Measurements from ENCODE around the gene CTTN. TPM values are rescaled to one million over a fixed set of nuclear protein-coding genes. Genes with fewer than 3 reads are reported as not detected.
A peak's percentile ranks its signal among the peaks of the same experiment; 100 is the strongest.
"Not testable (repeated sequence)": the region's sequence is repeated elsewhere in the genome, so short reads cannot be mapped to it uniquely, and the experiment has no call there.

The CTTN gene
- total RNA-seq, 1 donor from 2014 or later: 307 TPM

DNA sequence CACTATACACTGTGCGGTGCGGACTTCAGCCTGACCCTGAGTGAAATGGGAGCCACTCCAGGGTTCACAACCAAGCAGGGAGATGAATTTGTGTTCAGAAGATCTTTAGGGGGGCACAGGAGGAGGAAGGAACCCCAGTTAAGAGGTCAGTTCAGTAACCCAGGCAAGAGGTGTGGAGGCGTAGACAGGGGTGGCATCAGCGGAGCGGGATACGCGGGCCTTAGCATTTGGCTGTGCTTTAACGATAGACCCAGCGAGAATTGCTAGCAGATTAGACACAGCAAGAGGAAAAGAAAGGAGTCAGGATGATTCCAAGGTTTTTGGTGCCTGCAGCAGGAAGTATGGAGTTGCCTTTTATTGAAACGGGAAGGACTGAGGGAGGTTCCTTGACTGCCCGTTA lies 46.8 kb downstream of the CTTN start:
- Mint-ChIP-seq H3K27me3 (ENCODE audit: low read depth) (no peaks in the 10 kb centered on the region), H3K4me1 (ENCODE audit: low read depth) (no peaks in the 10 kb centered on the region), H3K36me3 (ENCODE audit: low read depth) (peaks cover 13% of the 10 kb centered on the region), H3K9me3 (ENCODE audit: low read depth) (peaks cover 17% of the 10 kb centered on the region), H3K4me3 (ENCODE audit: unreplicated experiment) (no peak overlapping the region), H3K27ac (ENCODE audit: unreplicated experiment) (no peak overlapping the region)
- no peak for DNase-seq (ENCODE audit: low spot score)
- TF ChIP-seq, protein P1, sequence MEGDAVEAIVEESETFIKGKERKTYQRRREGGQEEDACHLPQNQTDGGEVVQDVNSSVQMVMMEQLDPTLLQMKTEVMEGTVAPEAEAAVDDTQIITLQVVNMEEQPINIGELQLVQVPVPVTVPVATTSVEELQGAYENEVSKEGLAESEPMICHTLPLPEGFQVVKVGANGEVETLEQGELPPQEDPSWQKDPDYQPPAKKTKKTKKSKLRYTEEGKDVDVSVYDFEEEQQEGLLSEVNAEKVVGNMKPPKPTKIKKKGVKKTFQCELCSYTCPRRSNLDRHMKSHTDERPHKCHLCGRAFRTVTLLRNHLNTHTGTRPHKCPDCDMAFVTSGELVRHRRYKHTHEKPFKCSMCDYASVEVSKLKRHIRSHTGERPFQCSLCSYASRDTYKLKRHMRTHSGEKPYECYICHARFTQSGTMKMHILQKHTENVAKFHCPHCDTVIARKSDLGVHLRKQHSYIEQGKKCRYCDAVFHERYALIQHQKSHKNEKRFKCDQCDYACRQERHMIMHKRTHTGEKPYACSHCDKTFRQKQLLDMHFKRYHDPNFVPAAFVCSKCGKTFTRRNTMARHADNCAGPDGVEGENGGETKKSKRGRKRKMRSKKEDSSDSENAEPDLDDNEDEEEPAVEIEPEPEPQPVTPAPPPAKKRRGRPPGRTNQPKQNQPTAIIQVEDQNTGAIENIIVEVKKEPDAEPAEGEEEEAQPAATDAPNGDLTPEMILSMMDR (IDR thresholded peaks at IDR 0.05): no peak

DNA sequence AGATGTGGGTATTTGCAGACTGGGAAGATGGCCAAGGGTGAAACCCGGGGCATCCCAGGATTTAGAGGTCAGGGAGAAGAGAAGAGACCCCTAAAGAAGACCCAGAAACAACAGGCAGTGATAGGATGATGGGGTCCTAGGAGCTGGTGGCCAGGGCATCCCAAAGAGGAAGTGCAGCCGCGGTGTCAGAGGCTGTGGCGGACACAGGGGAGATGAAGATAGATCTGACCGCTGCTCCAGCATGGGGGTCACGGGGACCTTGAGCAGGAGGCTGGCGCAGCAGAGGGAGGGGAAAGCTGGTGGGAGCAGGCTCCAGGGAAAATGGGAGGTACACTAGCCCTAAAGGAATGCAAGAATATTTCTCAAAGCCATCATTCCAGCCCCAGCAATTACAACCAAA lies 47.3 kb downstream of the CTTN start:
- Mint-ChIP-seq H3K27me3 (ENCODE audit: low read depth) (no peaks in the 10 kb centered on the region), H3K4me1 (ENCODE audit: low read depth) (no peaks in the 10 kb centered on the region), H3K4me3 (ENCODE audit: unreplicated experiment) (no peak overlapping the region), H3K36me3 (ENCODE audit: low read depth) (peaks cover 13% of the 10 kb centered on the region), H3K9me3 (ENCODE audit: low read depth) (peaks cover 17% of the 10 kb centered on the region), H3K27ac (ENCODE audit: unreplicated experiment) (no peak overlapping the region)
- no peak for DNase-seq (ENCODE audit: low spot score)
- TF ChIP-seq, protein P1 (IDR thresholded peaks at IDR 0.05): no peak

DNA sequence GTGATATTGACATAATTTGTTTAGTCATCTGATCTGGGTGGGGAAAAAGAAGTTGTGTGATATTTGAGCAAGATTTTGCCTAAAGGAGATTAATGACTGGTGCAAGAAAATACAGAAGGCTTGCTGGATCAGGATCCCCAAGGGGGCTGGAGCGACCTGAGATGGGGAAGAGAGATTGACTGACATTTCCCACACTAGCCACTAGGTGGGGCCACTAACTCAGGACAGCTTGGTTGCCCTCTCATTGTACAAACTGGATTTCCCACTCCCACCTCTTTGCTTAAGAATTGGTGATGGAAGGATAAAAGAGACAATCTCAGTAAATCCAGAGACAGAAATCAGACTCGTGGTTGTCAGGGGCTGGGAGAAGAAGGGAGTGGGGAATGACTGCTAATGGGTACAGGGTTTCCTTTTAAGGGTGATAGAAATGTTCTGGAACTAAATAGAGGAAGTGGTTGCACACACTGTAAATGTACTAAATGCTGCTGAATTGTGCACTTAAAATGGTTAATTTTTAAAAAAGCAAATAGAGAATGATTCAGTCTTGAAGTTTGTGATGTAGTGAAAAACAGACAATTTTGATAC lies 50.7 kb downstream of the CTTN start:
- H3K4me1 Mint-ChIP-seq (ENCODE audit: low read depth): no peaks in the 10 kb centered on the region
- H3K9me3 Mint-ChIP-seq (ENCODE audit: low read depth): peaks cover 17% of the 10 kb centered on the region
- peaks cover 13% of the 10 kb centered on the region for H3K36me3 Mint-ChIP-seq (ENCODE audit: low read depth)
- no peak overlapping the region for H3K27ac Mint-ChIP-seq (ENCODE audit: unreplicated experiment)
- TF ChIP-seq, protein P1 (IDR thresholded peaks at IDR 0.05): peak; percentile 70
- H3K4me3 Mint-ChIP-seq (ENCODE audit: unreplicated experiment): no peak overlapping the region
- no peaks in the 10 kb centered on the region for H3K27me3 Mint-ChIP-seq (ENCODE audit: low read depth)
- DNase-seq (ENCODE audit: low spot score): no peak

DNA sequence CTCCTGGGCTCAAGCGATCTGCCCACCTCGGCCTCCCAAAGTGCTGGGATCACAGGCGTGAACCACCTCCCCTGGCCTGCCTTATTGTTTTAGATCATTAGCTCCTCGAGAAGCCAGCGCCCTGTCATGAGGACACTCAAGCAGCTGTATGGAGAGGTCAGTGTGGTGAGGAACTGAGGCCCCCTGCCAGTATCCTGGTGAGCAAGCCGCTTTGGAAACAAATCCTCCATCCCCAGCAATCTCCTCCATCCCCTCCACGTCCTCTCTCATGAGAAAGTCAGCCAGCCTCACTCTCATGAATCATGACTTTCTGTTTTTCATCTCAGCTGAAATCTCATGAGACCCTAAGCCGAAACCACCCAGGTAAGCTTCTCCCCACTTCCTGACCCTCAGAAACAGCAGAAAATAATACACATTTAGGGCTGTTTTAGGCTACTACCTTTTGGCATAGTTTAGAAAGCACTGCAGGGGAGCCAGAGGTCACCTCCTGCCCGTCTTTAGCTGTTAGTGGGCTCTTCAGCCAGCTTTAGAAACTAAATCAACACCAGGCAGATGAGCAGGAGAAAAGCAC lies 56.0 kb downstream of the CTTN start:
- Mint-ChIP-seq H3K4me3 (ENCODE audit: unreplicated experiment) (no peak overlapping the region), H3K4me1 (ENCODE audit: low read depth) (no peaks in the 10 kb centered on the region), H3K36me3 (ENCODE audit: low read depth) (peaks cover 5% of the 10 kb centered on the region), H3K27ac (ENCODE audit: unreplicated experiment) (no peak overlapping the region), H3K9me3 (ENCODE audit: low read depth) (peaks cover 7% of the 10 kb centered on the region), H3K27me3 (ENCODE audit: low read depth) (no peaks in the 10 kb centered on the region)
- TF ChIP-seq, protein P1 (IDR thresholded peaks at IDR 0.05): no peak
- no peak for DNase-seq (ENCODE audit: low spot score)

DNA sequence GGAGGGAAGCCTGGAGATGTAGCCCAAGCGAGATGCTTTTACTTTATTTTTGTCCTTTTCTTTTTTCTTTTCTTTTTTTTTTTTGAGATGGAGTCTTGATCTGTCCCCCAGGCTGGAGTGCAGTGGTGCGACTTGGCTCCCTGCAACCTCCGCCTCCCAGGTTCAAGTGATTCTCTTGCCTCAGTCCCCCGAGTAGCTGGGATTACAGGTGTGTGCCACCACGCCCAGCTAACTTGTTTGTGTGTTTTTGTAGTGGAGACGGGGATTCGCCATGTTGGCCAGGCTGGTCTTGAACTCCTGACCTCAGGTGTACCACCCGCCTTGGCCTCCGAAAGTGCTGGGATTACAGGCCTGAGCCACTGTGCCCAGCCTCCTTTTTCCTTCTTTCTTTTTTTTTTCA lies 56.5 kb downstream of the CTTN start:
- H3K27ac Mint-ChIP-seq (ENCODE audit: unreplicated experiment); H3K4me3 Mint-ChIP-seq (ENCODE audit: unreplicated experiment); H3K9me3 Mint-ChIP-seq (ENCODE audit: low read depth); DNase-seq (ENCODE audit: low spot score); H3K4me1 Mint-ChIP-seq (ENCODE audit: low read depth); H3K27me3 Mint-ChIP-seq (ENCODE audit: low read depth); H3K36me3 Mint-ChIP-seq (ENCODE audit: low read depth): not testable (repeated sequence)

DNA sequence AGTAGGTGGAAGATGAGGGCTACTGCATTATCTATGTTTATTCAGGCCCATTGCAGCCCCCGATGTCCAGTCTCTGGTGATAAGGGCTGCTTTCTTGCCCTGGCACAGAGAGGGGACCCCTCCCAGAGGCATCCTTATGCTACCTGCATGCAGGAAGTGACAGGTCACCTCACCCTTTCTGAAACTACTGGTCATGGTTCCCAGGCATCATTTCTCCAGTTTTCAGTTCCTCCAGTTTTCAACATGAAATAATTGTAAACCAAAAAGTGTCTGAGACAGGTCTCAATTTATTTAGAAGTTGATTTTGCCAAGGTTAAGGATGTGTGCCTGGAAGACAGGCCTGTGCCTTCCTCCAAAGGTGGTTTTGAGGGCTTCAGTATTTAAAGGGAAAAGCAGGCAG lies 57.0 kb downstream of the CTTN start:
- H3K9me3 Mint-ChIP-seq (ENCODE audit: low read depth): no peaks in the 10 kb centered on the region
- H3K4me3 Mint-ChIP-seq (ENCODE audit: unreplicated experiment): no peak overlapping the region
- H3K4me1 Mint-ChIP-seq (ENCODE audit: low read depth): no peaks in the 10 kb centered on the region
- H3K27me3 Mint-ChIP-seq (ENCODE audit: low read depth): no peaks in the 10 kb centered on the region
- no peaks in the 10 kb centered on the region for H3K36me3 Mint-ChIP-seq (ENCODE audit: low read depth)
- TF ChIP-seq, protein P1 (IDR thresholded peaks at IDR 0.05): no peak
- H3K27ac Mint-ChIP-seq (ENCODE audit: unreplicated experiment): no peak overlapping the region
- no peak for DNase-seq (ENCODE audit: low spot score)
